NCI-H524 (cell line): Measurements from ENCODE around the gene SUPT3H.
"Not testable (repeated sequence)": the region's sequence is repeated elsewhere in the genome, so short reads cannot be mapped to it uniquely, and the experiment has no call there.

ENCODE experiments used
- DNase-seq, 2 experiments: peaks; one replicate each; lab custom pipeline; 2025; lab: John Stamatoyannopoulos, UW

The SUPT3H gene

GRCh38 chr6:45062659-45063058, 315.1 kb downstream of the SUPT3H start:
- not testable (repeated sequence) for DNase-seq

DNA sequence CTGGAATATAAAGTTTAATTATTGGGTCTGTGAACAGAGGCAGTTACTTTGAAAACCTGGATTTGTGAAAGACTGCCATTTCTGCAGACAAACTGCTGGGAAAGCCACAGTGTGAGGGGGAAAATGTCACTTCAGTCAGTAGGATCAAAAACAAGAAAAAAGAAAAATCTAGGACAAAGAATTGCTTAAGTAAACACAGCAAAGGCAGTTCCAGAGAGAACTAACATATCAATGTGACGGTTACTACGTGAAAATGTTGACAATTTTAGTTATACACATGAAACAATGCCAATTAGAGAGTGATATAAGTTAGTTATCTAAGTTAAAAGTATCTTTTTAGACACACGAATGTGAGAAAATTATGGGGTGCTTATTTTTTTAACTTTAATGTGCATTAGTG, 320.0 kb downstream of the SUPT3H start:
- no peak for DNase-seq

DNA sequence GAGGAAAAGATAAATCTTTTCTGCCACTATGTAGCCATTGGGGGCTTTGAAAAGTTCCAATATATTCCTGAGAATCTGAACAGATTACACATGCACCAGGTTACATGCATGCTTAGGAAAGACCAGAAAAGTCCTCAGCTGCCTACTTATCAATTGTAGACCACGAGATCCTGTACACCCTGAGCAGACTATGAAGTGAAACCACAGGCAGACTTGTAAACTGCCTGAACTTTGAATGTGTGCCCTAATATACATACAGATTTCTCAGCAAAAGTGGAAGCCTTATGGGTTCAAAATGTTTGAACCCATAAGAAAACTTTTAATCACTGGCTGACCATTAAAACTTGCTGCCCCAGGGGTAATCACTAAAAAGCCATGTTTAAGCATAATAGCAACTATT, 323.1 kb downstream of the SUPT3H start:
- DNase-seq, result no peak

GRCh38 chr6:45052325-45052724, 325.4 kb downstream of the SUPT3H start:
- DNase-seq, result no peak

DNA sequence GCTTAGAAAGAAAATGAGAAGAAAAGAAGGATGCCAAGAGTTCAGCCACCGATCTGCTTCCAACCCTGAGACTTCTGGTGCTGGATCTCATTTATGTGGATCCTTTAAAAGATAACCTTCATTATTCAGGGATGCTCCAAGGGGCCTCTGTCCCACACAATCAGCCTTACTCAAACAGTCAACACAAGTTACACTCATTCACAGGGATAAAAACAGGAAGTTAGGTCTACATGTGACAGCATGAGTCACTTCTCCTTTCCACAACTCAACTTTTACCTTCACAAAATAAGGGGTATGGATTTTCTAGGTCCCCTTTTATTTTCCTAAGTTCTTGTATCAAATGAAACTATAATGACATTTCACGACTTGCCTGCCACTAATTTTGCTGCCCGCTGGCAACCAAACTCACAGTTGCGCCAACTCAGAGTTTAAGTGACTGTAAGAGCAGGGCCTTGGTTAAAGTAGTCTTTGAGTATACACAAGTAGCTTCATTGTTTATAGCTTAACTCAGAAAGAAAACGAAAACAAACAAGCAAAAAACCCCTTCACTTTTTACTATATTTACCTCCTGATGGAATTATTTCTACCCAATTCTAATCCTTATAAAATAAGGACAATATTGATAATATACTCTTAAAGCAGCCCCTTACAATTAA, 328.4 kb downstream of the SUPT3H start:
- no peak for DNase-seq

GRCh38 chr6:45047573-45047972, 330.2 kb downstream of the SUPT3H start:
- no peak for DNase-seq

GRCh38 chr6:45045253-45045601, 332.5 kb downstream of the SUPT3H start:
- no peak for DNase-seq

GRCh38 chr6:45044510-45045252, 333.1 kb downstream of the SUPT3H start:
- DNase-seq, result no peak

- peak in 1 of 2 experiments; percentile 20 for DNase-seq
These were observed 333.6 kb downstream of the SUPT3H start for GRCh38 chr6:45044086-45044485.

DNA sequence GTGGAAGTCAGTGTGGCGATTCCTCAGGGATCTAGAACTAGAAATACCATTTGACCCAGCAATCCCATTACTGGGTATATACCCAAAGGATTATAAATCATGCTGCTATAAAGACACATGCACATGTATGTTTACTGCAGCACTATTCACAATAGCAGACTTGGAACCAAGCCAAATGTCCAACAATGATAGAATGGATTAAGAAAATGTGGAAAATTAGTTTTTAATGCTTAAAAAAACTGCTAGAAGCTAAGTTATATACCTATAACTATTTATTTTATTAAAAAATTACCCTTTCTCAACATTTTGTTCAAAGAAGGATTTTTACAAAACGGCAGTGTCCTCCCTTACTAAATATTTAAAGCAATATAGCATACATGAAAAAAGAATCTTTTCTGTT, 335.1 kb downstream of the SUPT3H start:
- DNase-seq, result not testable (repeated sequence)

GRCh38 chr6:45038226-45038625, 339.5 kb downstream of the SUPT3H start:
- DNase-seq, result no peak

DNA sequence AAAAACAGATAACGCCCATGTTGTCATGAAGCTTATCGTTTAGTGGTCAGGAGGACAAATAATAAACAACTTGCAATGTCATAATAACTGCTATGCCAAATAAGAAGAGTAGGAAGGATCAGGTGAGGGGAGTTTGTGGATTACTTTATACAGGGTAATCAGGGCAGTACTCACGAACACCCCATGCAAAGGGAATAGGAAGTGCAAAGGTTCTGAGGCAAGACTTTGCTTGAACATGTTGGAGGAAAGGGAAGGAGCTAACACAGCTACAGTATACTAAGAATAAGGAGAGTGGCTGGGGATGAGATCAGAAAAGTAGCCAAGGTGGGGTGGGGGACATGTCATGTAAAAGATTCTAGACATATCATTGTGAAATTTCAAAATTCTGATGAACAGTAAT, 341.6 kb downstream of the SUPT3H start:
- no peak for DNase-seq

DNA sequence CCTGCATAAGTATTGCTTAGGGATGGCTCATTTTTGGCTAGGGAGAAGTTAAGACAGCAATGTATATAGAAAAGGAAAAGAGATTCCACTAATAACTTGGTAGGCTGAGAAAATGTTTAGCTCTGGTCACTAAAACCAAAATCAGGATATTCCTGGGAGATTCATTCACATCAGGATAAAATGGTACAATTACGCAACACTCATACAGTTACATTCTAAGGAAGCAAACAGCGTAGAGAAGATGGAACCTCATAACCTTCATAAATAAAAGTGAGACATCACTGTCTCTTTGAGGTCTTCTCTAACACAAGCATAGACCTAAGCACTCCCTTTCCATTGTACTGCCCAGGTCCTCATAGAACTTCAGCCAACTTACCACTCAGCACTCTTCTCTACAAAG, 345.3 kb downstream of the SUPT3H start:
- DNase-seq, result no peak

- no peak for DNase-seq
These were observed 346.1 kb downstream of the SUPT3H start for GRCh38 chr6:45031601-45032000.

GRCh38 chr6:45027126-45027525, 350.6 kb downstream of the SUPT3H start:
- no peak for DNase-seq

GRCh38 chr6:45026003-45026516, 351.7 kb downstream of the SUPT3H start:
- no peak for DNase-seq

DNA sequence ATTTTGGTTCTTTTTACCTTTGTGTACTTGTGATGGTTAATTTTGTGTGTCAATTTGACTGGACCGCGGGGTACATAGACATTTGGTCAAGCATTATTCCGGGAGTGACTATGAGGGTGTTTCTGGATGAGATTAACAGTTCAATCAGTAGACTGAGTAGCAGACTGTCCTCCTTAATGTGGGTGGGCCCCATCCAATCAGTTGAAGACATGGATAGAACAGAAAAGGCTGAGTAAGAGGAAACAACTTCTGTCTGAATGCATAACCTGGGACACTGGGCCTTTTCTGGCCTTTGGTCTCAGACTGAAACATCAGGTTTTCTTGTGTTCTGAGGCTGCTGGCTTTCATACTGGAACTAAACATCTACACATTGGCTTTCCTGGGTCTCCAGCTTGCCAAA, 353.1 kb downstream of the SUPT3H start:
- DNase-seq, result no peak

DNA sequence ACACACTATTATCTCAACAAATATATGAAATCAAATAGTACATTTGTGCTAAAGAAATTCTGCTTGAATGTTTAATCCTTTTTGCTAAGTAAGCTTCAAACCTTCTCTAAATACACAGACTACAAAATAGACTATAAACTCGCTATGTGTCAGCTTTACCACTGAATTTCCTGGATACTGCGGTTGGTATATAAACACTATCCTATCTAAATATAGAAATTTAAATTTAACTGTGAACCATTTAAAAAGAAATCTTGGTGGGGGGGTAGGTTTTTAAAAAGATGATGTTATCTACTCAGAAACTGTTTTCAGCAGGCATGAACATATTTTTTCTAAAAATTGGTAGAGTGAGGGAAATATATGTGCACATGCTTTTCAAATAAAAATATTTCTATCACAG, 356.1 kb downstream of the SUPT3H start:
- DNase-seq, result no peak

DNA sequence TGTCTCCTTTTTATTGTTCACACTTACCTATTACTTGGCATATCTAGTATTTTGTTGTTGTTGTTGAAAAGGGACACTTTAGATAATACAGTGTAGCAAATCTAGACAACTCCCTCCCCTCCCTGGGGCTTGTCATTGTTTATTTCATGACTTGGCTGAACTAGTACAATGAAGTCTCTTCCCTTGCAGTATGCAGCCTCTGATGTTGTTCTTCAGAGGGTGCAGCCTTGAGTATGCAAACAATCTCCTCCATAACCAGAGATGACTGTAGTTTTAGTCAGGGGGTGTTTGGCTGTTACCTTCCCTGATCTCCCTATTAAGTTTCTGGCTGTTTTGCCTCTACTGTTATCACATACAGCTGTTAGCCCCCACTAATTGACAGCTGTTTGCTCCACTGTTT, 365.0 kb downstream of the SUPT3H start:
- DNase-seq, result no peak

GRCh38 chr6:45009576-45009975, 368.2 kb downstream of the SUPT3H start:
- no peak for DNase-seq

DNA sequence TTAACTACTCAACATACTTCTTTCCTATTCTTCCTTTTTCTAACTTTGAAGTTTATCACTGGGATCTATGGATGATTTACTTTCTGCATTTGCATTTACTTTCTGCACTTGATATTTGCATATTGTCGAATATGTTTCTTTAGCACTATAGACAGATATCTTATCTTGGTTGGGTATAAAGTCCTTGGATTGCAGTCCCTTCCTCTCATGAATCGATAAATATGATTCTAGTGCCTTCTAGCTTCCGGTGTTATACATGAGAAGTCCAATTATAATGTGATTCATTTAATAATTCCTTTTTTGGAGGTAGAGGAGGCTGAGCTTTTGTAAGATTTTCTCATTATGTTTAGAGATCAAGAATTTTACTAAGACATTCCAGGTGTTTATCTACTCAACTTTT, 370.8 kb downstream of the SUPT3H start:
- DNase-seq, result no peak

- DNase-seq, result no peak
These were observed 373.8 kb downstream of the SUPT3H start for GRCh38 chr6:45003961-45004360.

GRCh38 chr6:45003387-45003786, 374.3 kb downstream of the SUPT3H start:
- no peak for DNase-seq
